SKM-1 treated with dmso at 0.1 percent for 144 hours (cell line): ENCODE data around the gene RLN3.

Experiments
- DNase-seq: peaks from one replicate; lab custom pipeline; 2025; ENCODE audit not compliant: unreplicated experiment; lab: John Stamatoyannopoulos, UW

The RLN3 gene

GRCh38 chr19:13993590-13994300, 34.2 kb upstream of the RLN3 start:
- DNase-seq = no peak

- no peak for DNase-seq
Measured at GRCh38 chr19:13995017-13995728, 32.8 kb upstream of the RLN3 start.

- DNase-seq = no peak
Measured at GRCh38 chr19:13995878-13996765, 31.8 kb upstream of the RLN3 start.

- DNase-seq = no peak
Measured at GRCh38 chr19:13996928-13997630, 30.9 kb upstream of the RLN3 start.

- no peak for DNase-seq
Measured at GRCh38 chr19:13997631-13997962, 30.4 kb upstream of the RLN3 start.

GRCh38 chr19:13998426-13998825, 29.5 kb upstream of the RLN3 start:
- no peak for DNase-seq

- no peak for DNase-seq
Measured at GRCh38 chr19:13999085-13999484, 28.9 kb upstream of the RLN3 start.

- DNase-seq = no peak
Measured at GRCh38 chr19:14000691-14001375, 27.1 kb upstream of the RLN3 start.

GRCh38 chr19:14002571-14003250, 25.2 kb upstream of the RLN3 start:
- no peak for DNase-seq

- no peak for DNase-seq
Measured at GRCh38 chr19:14003251-14004055, 24.5 kb upstream of the RLN3 start.

GRCh38 chr19:14004619-14005348, 23.2 kb upstream of the RLN3 start:
- peak; percentile 82 for DNase-seq

- peak; percentile 48 for DNase-seq
Measured at GRCh38 chr19:14005349-14006084, 22.4 kb upstream of the RLN3 start.

GRCh38 chr19:14006085-14006765, 21.7 kb upstream of the RLN3 start, which contains the start of gene RFX1:
Gene RFX1 (minus strand): TSS chr19:14006320. CDS start chr19:13993843, 12,477 bp downstream.
- peak; percentile 99 for DNase-seq

- DNase-seq = no peak
Measured at GRCh38 chr19:14006766-14007562, 21.0 kb upstream of the RLN3 start.

- DNase-seq = no peak
Measured at GRCh38 chr19:14012378-14012915, 15.5 kb upstream of the RLN3 start.

GRCh38 chr19:14015524-14016035, 12.4 kb upstream of the RLN3 start:
- DNase-seq = no peak
